A673 (cell line): Measurements from ENCODE around the gene GPR153. TPM values are rescaled to one million over a fixed set of nuclear protein-coding genes. Genes with fewer than 3 reads are reported as not detected.

Experiments used
- BruUV-seq: library from RNA; stranded (reverse); fragments of 400-500 nt; replicated peaks from 2 replicates; lab custom pipeline; 2021; lab: Mats Ljungman, UMichigan
- CTCF ChIA-PET: fragments of 300-600 bp; sonication (Branson Sonifier 250); formaldehyde crosslinking; loops from one replicate; lab custom pipeline; 2022; ENCODE audit warnings: antibody characterized with exemption; lab: Charles Lee
- POLR2A ChIA-PET: fragments of 300-600 bp; sonication (Branson Sonifier 250); formaldehyde crosslinking; loops from one replicate; lab custom pipeline; 2022; ENCODE audit warnings: antibody characterized with exemption; ENCODE audit not compliant: low non-redundant PET; lab: Charles Lee
- DNase-seq: peaks from one replicate; pipeline ENCODE4 v3.0.0-alpha.2; 2015; ENCODE audit warnings: low spot score
- H3K27ac ChIP-seq: fragments of 200-600 bp; sonication (generic); 2 replicates; pipeline ENCODE4 v1.5.1; 2016; ENCODE audit warnings: mixed run types, low read depth, mild to moderate bottlenecking, mixed read lengths, antibody characterized with exemption, low read length; ENCODE audit not compliant: poor library complexity, severe bottlenecking
- H3K27me3 ChIP-seq: fragments of 200-600 bp; sonication (generic); replicated peaks from 2 replicates; pipeline ENCODE4 v1.6.1; 2017; ENCODE audit warnings: mixed run types, low read depth, mild to moderate bottlenecking, mixed read lengths, antibody characterized with exemption, low read length; ENCODE audit not compliant: insufficient read depth, poor library complexity
- H3K36me3 ChIP-seq: fragments of 200-600 bp; sonication (generic); 2 replicates; pipeline ENCODE4 v1.6.1; 2016; ENCODE audit warnings: mixed run types, mild to moderate bottlenecking, mixed read lengths, antibody characterized with exemption, low read length; ENCODE audit not compliant: insufficient read depth, poor library complexity, severe bottlenecking
- H3K4me1 ChIP-seq: fragments of 200-600 bp; sonication (generic); 2 replicates; pipeline ENCODE4 v1.6.1; 2017; ENCODE audit warnings: mixed run types, mild to moderate bottlenecking, mixed read lengths, antibody characterized with exemption, low read length; ENCODE audit not compliant: insufficient read depth, poor library complexity, severe bottlenecking
- H3K4me3 ChIP-seq: fragments of 200-600 bp; sonication (generic); 2 replicates; pipeline ENCODE4 v1.5.1; 2016; ENCODE audit warnings: low read depth, mixed run types, mild to moderate bottlenecking, mixed read lengths, low read length; ENCODE audit not compliant: poor library complexity, severe bottlenecking
- H3K9me3 ChIP-seq: fragments of 200-600 bp; sonication (generic); 2 replicates; pipeline ENCODE4 v1.6.1; 2016; ENCODE audit warnings: mixed run types, low read depth, mild to moderate bottlenecking, mixed read lengths, antibody characterized with exemption, low read length; ENCODE audit not compliant: poor library complexity, severe bottlenecking
- EZH2 ChIP-seq: fragments of 200-600 bp; sonication (generic); IDR thresholded peaks from 2 replicates; pipeline ENCODE4 v1.6.1; 2017; ENCODE audit warnings: borderline replicate concordance, low read depth, mild to moderate bottlenecking, mixed read lengths, antibody characterized with exemption, low read length; ENCODE audit not compliant: poor library complexity, severe bottlenecking
- intact Hi-C: fragments of 100-400 bp; cut with micrococcal nuclease; formaldehyde crosslinking; loops from one replicate; pipeline ENCODE4 v1.10.0; 2022; ENCODE audit not compliant: unreplicated experiment
- total RNA-seq: library from RNA; stranded (reverse); gene quantifications from 2 replicates; pipeline ENCODE4 v1.2.3, GENCODE V29; 2021
- TF ChIP-seq, protein P1 (sequence below): fragments of 300-800, 200-600 bp; sonication (generic); conservative IDR thresholded peaks from 2 replicates; pipeline ENCODE4 v1.5.1; 2017; ENCODE audit warnings: low read depth, mild to moderate bottlenecking, antibody characterized with exemption, low read length, moderate library complexity, mixed read lengths

GPR153 gene
- total RNA-seq, 1 experiment from 2014 or later = 8.4 TPM

GRCh38 chr1:6218375-6219164 lies 42.3 kb downstream of the GPR153 start:
- BruUV-seq = no TSS peak
- Histone ChIP-seq H3K9me3 (no peaks in the 10 kb centered on the region), H3K4me1 (no peaks in the 10 kb centered on the region), H3K27ac (no peak overlapping the region), H3K4me3 (no peak overlapping the region), H3K36me3 (peaks cover 19% of the 10 kb centered on the region), H3K27me3 (no peaks in the 10 kb centered on the region)
- DNase-seq = peak; percentile 36
- intact Hi-C loops = no loop called here
- TF ChIP-seq, protein P1, sequence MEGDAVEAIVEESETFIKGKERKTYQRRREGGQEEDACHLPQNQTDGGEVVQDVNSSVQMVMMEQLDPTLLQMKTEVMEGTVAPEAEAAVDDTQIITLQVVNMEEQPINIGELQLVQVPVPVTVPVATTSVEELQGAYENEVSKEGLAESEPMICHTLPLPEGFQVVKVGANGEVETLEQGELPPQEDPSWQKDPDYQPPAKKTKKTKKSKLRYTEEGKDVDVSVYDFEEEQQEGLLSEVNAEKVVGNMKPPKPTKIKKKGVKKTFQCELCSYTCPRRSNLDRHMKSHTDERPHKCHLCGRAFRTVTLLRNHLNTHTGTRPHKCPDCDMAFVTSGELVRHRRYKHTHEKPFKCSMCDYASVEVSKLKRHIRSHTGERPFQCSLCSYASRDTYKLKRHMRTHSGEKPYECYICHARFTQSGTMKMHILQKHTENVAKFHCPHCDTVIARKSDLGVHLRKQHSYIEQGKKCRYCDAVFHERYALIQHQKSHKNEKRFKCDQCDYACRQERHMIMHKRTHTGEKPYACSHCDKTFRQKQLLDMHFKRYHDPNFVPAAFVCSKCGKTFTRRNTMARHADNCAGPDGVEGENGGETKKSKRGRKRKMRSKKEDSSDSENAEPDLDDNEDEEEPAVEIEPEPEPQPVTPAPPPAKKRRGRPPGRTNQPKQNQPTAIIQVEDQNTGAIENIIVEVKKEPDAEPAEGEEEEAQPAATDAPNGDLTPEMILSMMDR = no peak
- TF ChIP-seq EZH2 = no peak
- CTCF ChIA-PET = interaction anchor here (0.6 kb wide), 1 partner anchor 26 kb away, joined by 3 read pairs; no protein-coding TSS in a partner anchor
- POLR2A ChIA-PET = no interaction called here

DNA sequence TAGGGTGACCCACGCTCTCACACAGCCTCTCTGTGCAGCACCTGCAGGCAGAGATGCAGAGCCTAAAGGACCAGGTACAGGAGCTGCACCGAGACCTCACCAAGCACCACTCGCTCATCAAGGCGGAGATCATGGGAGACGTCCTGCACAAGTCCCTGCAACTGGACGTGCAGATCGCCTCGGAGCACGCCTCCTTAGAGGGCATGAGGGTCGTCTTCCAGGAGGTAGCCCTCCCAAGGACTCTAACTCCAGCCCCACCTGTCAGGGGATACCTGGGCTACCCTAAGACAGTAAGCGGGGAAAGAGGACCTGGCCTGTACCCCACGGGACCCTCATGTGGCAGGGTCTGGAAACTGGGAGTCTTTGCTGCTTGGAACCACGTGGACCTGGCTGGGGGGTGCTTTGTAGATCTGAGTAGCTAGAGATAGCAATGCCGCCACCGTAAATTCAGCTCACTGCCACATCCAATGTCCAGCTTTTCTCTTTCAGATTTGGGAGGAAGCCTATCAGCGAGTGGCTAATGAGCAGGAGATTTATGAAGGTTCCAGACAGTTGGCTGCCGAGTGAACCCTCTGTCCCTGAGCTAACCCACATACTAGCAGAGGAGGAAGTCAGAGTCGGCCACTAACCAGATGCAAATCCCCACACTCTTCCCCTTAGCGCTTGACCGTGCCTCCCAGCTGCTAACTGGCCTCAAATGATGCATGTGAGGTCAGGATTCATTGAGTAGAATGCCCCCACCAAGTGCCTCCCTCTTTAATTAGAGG lies 48.5 kb downstream of the GPR153 start:
- no peaks in the 10 kb centered on the region for H3K27me3 ChIP-seq
- intact Hi-C loops = no loop called here
- TF ChIP-seq, protein P1 = no peak
- no peak for TF ChIP-seq EZH2
- no TSS peak for BruUV-seq
- no peak overlapping the region for H3K27ac ChIP-seq
- no peak for DNase-seq
- H3K36me3 ChIP-seq = no peaks in the 10 kb centered on the region
- ChIA-PET CTCF (no interaction called here), POLR2A (interaction anchor here (0.6 kb wide), 1 partner anchor 22 kb away, joined by 4 read pairs; no protein-coding TSS in a partner anchor)
- no peak overlapping the region for H3K4me3 ChIP-seq
- no peaks in the 10 kb centered on the region for H3K9me3 ChIP-seq
- peaks cover 14% of the 10 kb centered on the region for H3K4me1 ChIP-seq

DNA sequence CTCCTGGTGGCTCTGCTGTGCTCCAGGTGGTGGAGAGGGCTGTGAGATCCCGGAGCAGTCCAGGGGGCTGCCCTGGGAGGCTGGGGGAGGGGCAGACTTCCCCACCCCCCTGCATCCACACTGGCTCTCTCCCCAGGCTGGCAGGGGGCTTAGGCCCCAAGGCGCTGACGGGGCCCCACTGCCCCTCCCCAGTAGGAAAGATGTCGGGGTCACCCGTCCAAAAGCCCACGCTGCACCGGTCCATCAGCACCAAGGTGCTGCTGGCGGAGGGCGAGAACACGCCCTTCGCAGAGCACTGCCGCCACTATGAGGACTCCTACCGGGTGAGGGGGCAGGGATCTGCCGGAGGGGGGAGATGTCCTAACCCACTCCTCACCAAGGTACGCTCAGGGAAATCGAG lies 49.2 kb downstream of the GPR153 start:
- DNase-seq = no peak
- Histone ChIP-seq H3K4me3 (no peak overlapping the region), H3K9me3 (no peaks in the 10 kb centered on the region), H3K4me1 (peaks cover 14% of the 10 kb centered on the region), H3K27me3 (no peaks in the 10 kb centered on the region), H3K27ac (no peak overlapping the region), H3K36me3 (no peaks in the 10 kb centered on the region)
- no TSS peak for BruUV-seq
- intact Hi-C loops = no loop called here
- ChIA-PET POLR2A (no interaction called here), CTCF (no interaction called here)
- no peak for TF ChIP-seq EZH2
- TF ChIP-seq, protein P1 = no peak
